DOHH2 (cell line): Measurements from ENCODE around the gene MARCHF9.

Experiments used
- CTCF ChIP-seq: fragments of 200-600 bp; sonication (generic); IDR thresholded peaks from one replicate; pipeline ENCODE4 v1.5.1; 2014; ENCODE audit warnings: antibody characterized with exemption, mild to moderate bottlenecking, low read depth, low read length; ENCODE audit not compliant: poor library complexity, severe bottlenecking
- EZH2phosphoT487 ChIP-seq: fragments of 200-600 bp; sonication (generic); IDR thresholded peaks from 2 replicates; pipeline ENCODE4 v1.6.1; 2017; ENCODE audit warnings: borderline replicate concordance, mild to moderate bottlenecking, antibody characterized with exemption, low read length, moderate library complexity, mixed read lengths

GRCh38 chr12:57712701-57713100, 42.2 kb upstream of the MARCHF9 start:
- TF ChIP-seq CTCF (no peak), EZH2phosphoT487 (no peak)
